ENCODE data around the gene RPAP2. TPM values are rescaled to one million over a fixed set of nuclear protein-coding genes. Genes with fewer than 3 reads are reported as not detected.

RPAP2 gene
- total RNA-seq, 1 experiment from 2014 or later: 21.6 TPM

GRCh38 chr1:92340154-92340553 is 41.3 kb downstream of the RPAP2 start:
- intact Hi-C loops (cut with micrococcal nuclease; ENCODE audit: unreplicated experiment): no loop called here
- CTCF ChIA-PET: no interaction called here
- Mint-ChIP-seq H3K9me3 (ENCODE audit: low read depth, unreplicated experiment) (no peaks in the 10 kb centered on the region), H3K27ac (ENCODE audit: unreplicated experiment) (no peak overlapping the region), H3K4me3 (ENCODE audit: low read depth, unreplicated experiment) (no peak overlapping the region), H3K27me3 (ENCODE audit: unreplicated experiment) (no peaks in the 10 kb centered on the region), H3K36me3 (ENCODE audit: insufficient read depth, unreplicated experiment) (peaks cover 20% of the 10 kb centered on the region), H3K4me1 (ENCODE audit: low read depth, unreplicated experiment) (no peaks in the 10 kb centered on the region)
- no peak for DNase-seq
- TF ChIP-seq CTCF (IDR thresholded peaks at IDR 0.05; ENCODE audit: unreplicated experiment): no peak
- BruUV-seq (replicated peaks): no TSS peak

DNA sequence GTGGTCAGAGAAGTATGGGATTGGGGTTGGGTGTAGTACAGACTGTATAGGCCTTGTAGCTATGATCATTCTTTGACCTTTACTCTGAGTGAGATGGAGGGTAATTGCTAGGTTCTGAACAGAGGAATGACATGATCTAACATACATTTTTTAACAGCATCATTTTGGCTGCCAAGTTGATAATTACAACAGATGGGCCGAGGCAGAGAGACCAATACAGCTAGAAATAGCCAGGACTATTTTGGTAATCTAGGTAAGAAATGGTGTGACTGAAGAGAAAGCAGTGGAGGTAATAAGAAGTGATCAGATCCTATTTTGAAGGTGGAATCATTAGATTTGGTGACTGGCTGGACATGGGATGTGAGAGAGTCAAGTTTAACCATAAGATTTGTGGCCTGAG is 43.5 kb downstream of the RPAP2 start:
- no peaks in the 10 kb centered on the region for H3K27me3 Mint-ChIP-seq (ENCODE audit: unreplicated experiment)
- no peak for DNase-seq
- peaks cover 14% of the 10 kb centered on the region for H3K36me3 Mint-ChIP-seq (ENCODE audit: insufficient read depth, unreplicated experiment)
- H3K27ac Mint-ChIP-seq (ENCODE audit: unreplicated experiment): no peak overlapping the region
- no TSS peak for BruUV-seq (replicated peaks)
- CTCF ChIA-PET: no interaction called here
- intact Hi-C loops (cut with micrococcal nuclease; ENCODE audit: unreplicated experiment): no loop called here
- no peaks in the 10 kb centered on the region for H3K9me3 Mint-ChIP-seq (ENCODE audit: low read depth, unreplicated experiment)
- no peak overlapping the region for H3K4me3 Mint-ChIP-seq (ENCODE audit: low read depth, unreplicated experiment)
- no peak for TF ChIP-seq CTCF (IDR thresholded peaks at IDR 0.05; ENCODE audit: unreplicated experiment)
- no peaks in the 10 kb centered on the region for H3K4me1 Mint-ChIP-seq (ENCODE audit: low read depth, unreplicated experiment)

- no peak overlapping the region for H3K4me3 Mint-ChIP-seq (ENCODE audit: low read depth, unreplicated experiment)
- no TSS peak for BruUV-seq (replicated peaks)
- no peak overlapping the region for H3K27ac Mint-ChIP-seq (ENCODE audit: unreplicated experiment)
- intact Hi-C loops (cut with micrococcal nuclease; ENCODE audit: unreplicated experiment): no loop called here
- peaks cover 14% of the 10 kb centered on the region for H3K36me3 Mint-ChIP-seq (ENCODE audit: insufficient read depth, unreplicated experiment)
- DNase-seq: no peak
- H3K9me3 Mint-ChIP-seq (ENCODE audit: low read depth, unreplicated experiment): no peaks in the 10 kb centered on the region
- H3K4me1 Mint-ChIP-seq (ENCODE audit: low read depth, unreplicated experiment): no peaks in the 10 kb centered on the region
- no peaks in the 10 kb centered on the region for H3K27me3 Mint-ChIP-seq (ENCODE audit: unreplicated experiment)
- TF ChIP-seq CTCF (IDR thresholded peaks at IDR 0.05; ENCODE audit: unreplicated experiment): no peak
- CTCF ChIA-PET: no interaction called here
Measured at GRCh38 chr1:92343061-92343460, 44.2 kb downstream of the RPAP2 start.

DNA sequence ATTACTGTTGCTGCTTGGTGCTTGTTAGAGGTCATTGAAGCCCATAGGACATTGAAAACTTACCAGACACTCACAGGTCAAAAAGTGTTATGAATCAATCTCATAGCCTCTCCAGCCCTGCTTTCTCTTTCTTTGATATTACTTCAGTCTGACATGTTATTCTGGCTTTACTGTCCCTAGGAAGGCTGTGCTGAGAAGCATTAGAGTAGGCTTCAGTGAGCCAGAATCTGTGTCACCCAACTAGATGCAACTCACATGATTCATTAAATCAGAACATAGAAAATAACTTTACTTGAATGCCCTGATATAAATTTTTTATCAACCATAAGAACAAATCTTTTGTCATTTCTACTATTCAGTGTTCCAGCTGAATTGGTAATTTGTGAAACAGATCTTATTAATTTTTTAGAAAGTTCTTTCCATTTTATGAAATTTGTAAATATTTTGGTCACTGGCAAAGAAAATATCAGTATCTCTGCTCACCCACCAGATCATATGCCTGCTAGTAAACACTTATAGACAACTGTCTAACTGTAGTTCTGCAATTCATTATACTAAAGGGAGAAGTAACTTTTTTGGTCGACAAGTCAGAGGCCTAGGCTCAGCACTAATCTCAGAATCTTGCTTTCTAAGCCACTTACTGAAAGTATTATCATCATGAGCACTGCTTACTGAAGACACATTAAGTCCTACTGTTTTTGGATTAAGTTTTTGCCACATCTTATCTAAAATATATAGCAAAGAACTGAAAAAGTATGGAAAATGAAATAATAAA is 48.2 kb downstream of the RPAP2 start:
- Mint-ChIP-seq H3K9me3 (ENCODE audit: low read depth, unreplicated experiment) (no peaks in the 10 kb centered on the region), H3K4me3 (ENCODE audit: low read depth, unreplicated experiment) (no peak overlapping the region), H3K36me3 (ENCODE audit: insufficient read depth, unreplicated experiment) (peaks cover 5% of the 10 kb centered on the region), H3K4me1 (ENCODE audit: low read depth, unreplicated experiment) (no peaks in the 10 kb centered on the region), H3K27ac (ENCODE audit: unreplicated experiment) (no peak overlapping the region), H3K27me3 (ENCODE audit: unreplicated experiment) (no peaks in the 10 kb centered on the region)
- TF ChIP-seq CTCF (IDR thresholded peaks at IDR 0.05; ENCODE audit: unreplicated experiment): no peak
- CTCF ChIA-PET: no interaction called here
- intact Hi-C loops (cut with micrococcal nuclease; ENCODE audit: unreplicated experiment): no loop called here
- no TSS peak for BruUV-seq (replicated peaks)
- DNase-seq: no peak

Data from Calu3 (cell line).